GM19395 (cell line): Measurements from ENCODE around the gene CMSS1.

Source experiments
- ATAC-seq: cut with Tn5 transposase; IDR thresholded peaks from one replicate; pipeline ENCODE4 v1.9.1; 2021; ENCODE audit warnings: mild to moderate bottlenecking, moderate library complexity; ENCODE audit not compliant: unreplicated experiment

CMSS1 gene

GRCh38 chr3:99928771-99929744 is 111.4 kb downstream of the CMSS1 start:
- ATAC-seq = no peak

GRCh38 chr3:99929745-99930139 is 112.1 kb downstream of the CMSS1 start:
- no peak for ATAC-seq

GRCh38 chr3:99931059-99931458 is 113.4 kb downstream of the CMSS1 start:
- no peak for ATAC-seq

GRCh38 chr3:99933971-99934750 is 116.5 kb downstream of the CMSS1 start:
- no peak for ATAC-seq

GRCh38 chr3:99934975-99935797 is 117.5 kb downstream of the CMSS1 start:
- no peak for ATAC-seq

GRCh38 chr3:99938270-99938911 is 120.7 kb downstream of the CMSS1 start:
- peak; percentile 3 for ATAC-seq

- no peak for ATAC-seq
These were observed 122.2 kb downstream of the CMSS1 start for GRCh38 chr3:99939876-99940275.

GRCh38 chr3:99940350-99940749 is 122.7 kb downstream of the CMSS1 start:
- ATAC-seq = no peak

GRCh38 chr3:99941211-99941610 is 123.5 kb downstream of the CMSS1 start:
- no peak for ATAC-seq

GRCh38 chr3:99943931-99944761 is 126.5 kb downstream of the CMSS1 start:
- ATAC-seq = no peak

GRCh38 chr3:99945328-99945995 is 127.8 kb downstream of the CMSS1 start:
- ATAC-seq = no peak

- no peak for ATAC-seq
These were observed 129.7 kb downstream of the CMSS1 start for GRCh38 chr3:99947356-99947755.

GRCh38 chr3:99948467-99949089 is 130.9 kb downstream of the CMSS1 start:
- ATAC-seq = no peak

GRCh38 chr3:99949956-99950670 is 132.5 kb downstream of the CMSS1 start:
- no peak for ATAC-seq

- no peak for ATAC-seq
These were observed 133.3 kb downstream of the CMSS1 start for GRCh38 chr3:99950921-99951320.

- ATAC-seq = no peak
These were observed 134.0 kb downstream of the CMSS1 start for GRCh38 chr3:99951701-99952100.

- no peak for ATAC-seq
These were observed 134.6 kb downstream of the CMSS1 start for GRCh38 chr3:99952306-99952705.

GRCh38 chr3:99953596-99953995 is 135.9 kb downstream of the CMSS1 start:
- ATAC-seq = no peak
